ENCODE results near the gene GALNTL6.

GRCh38 chr4:172495769-172496168 lies 682.6 kb downstream of the GALNTL6 start:
- TF ChIP-seq CTCF (IDR thresholded peaks at IDR 0.05) (no peak), POLR2A (IDR thresholded peaks at IDR 0.05) (no peak)

All from testis (tissue), 2 donors.